Right lobe of liver (tissue), 4 donors: Measurements from ENCODE around the gene YTHDF1.

Experiments
- POLR2A ChIP-seq: fragments of 450-650 bp; IDR thresholded peaks from one replicate; pipeline ENCODE4 v1.6.1; 2017; ENCODE audit warnings: antibody characterized with exemption, mild to moderate bottlenecking
- TF ChIP-seq, protein P1 (sequence below), 4 donors: fragments of 200-600 bp in 3 of 4; fragments of 450-650 bp in 1 of 4; IDR thresholded peaks; one replicate each; pipeline versions ENCODE4 v1.5.1 to v1.8.0; 2016 to 2022; ENCODE audit warnings: antibody characterized with exemption in 4 of 4, mild to moderate bottlenecking in 2 of 4
- donor health status: DM: no; HTN: no; CAD: no.
- donor health status: DM: no; HTN: no; CAD: no.
- donor health status: DM: no; HTN: yes; CAD: no.

DNA sequence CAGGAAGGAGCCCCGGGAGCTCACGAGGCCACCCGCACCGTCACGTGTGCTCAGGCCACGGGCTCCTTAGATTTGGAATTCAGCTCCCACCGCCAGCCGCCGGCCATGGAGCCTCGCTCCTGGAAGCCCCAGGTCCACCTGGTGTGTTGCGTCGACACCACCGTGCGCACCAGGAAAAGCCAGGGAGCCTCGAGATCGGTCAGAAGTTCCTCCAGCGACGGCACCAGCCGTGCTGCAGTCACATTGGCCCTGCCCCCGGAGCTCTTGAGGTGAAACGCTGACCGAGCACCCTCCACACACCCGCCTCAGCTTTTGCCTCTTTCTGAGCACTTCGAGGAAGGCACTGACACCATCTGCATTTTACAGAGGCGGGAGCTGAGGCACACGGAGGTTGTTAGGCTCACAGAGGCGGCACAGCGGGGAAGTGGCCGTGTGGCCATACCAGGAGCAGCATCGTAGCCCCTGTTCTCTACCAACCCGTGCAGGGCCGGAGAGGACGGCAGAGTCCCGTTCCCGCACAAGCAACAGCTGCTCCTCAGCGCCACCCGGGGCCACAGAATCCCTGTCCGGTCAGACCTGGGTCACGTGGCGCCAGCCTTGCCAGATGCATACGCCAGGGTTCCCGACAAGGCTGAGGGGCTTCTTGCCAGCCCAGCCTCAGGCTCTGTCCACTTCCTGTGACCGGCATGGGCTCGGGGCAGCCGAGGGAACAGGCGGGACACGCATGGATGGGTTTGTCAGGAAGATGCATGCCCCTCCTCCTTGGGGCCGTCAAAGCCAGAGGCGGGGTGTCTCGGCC lies 30.8 kb upstream of the YTHDF1 start:
- no peak for TF ChIP-seq POLR2A
- TF ChIP-seq, protein P1, sequence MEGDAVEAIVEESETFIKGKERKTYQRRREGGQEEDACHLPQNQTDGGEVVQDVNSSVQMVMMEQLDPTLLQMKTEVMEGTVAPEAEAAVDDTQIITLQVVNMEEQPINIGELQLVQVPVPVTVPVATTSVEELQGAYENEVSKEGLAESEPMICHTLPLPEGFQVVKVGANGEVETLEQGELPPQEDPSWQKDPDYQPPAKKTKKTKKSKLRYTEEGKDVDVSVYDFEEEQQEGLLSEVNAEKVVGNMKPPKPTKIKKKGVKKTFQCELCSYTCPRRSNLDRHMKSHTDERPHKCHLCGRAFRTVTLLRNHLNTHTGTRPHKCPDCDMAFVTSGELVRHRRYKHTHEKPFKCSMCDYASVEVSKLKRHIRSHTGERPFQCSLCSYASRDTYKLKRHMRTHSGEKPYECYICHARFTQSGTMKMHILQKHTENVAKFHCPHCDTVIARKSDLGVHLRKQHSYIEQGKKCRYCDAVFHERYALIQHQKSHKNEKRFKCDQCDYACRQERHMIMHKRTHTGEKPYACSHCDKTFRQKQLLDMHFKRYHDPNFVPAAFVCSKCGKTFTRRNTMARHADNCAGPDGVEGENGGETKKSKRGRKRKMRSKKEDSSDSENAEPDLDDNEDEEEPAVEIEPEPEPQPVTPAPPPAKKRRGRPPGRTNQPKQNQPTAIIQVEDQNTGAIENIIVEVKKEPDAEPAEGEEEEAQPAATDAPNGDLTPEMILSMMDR (IDR thresholded peaks at IDR 0.05) = no peak
